Hindlimb muscle (tissue), 1 donor: ENCODE results near the gene MRPS34. TPM values are rescaled to one million over a fixed set of nuclear protein-coding genes. Genes with fewer than 3 reads are reported as not detected.

Experiments used
- DNase-seq: peaks from one replicate; pipeline ENCODE4 v3.0.0-alpha.2; 2013
- polyA plus RNA-seq: library from polyadenylated mRNA; unstranded; fragments of 120-200 nt; gene quantifications from one replicate; pipeline ENCODE4 v1.2.1, GENCODE V29; 2013; ENCODE audit not compliant: insufficient read length

Gene MRPS34
- polyA plus RNA-seq, 1 donor: 45.8 TPM

DNA sequence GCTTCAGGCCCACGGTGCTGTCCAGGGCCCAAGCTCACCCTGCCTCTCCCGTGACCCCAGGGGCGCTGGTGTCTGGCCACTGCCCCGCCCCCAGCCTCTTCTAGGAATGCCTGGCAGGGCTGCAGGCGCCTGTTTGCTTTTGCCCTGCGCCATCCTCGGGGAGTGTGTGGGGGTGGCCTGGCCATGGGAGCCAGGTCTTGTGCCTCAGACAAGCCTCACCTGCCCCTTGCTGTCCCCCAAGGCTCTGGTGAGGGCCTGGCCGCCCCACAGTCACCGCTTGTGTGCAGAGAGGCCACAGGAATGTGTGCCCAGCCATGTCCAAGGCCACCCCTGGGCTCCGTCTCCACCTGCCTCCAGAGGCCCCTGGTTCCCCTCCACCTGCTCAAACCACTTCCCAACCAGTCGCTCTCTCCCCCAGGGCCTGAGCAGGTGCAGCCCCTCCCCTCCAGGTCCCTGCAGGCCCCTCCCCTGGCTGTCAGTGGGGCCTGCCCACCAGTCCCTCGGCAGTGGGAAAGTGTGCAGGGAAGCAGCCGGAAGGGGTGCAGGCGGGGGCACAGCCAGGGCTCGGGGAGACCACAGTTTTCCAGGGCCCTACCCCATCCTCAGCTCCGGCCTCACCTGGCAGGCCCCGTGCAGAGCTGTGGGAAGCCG, 21.4 kb upstream of the MRPS34 start:
- no peak for DNase-seq

- DNase-seq: no peak
Measured at GRCh38 chr16:1793578-1794220, 20.8 kb upstream of the MRPS34 start, which contains the start of gene IGFALS. Gene IGFALS, minus strand, starts transcription at chr16:1793705. Its CDS starts 53 bp downstream, at chr16:1793652.

GRCh38 chr16:1792836-1793577, 20.1 kb upstream of the MRPS34 start:
- no peak for DNase-seq

GRCh38 chr16:1791943-1792812, 19.2 kb upstream of the MRPS34 start:
- no peak for DNase-seq

DNA sequence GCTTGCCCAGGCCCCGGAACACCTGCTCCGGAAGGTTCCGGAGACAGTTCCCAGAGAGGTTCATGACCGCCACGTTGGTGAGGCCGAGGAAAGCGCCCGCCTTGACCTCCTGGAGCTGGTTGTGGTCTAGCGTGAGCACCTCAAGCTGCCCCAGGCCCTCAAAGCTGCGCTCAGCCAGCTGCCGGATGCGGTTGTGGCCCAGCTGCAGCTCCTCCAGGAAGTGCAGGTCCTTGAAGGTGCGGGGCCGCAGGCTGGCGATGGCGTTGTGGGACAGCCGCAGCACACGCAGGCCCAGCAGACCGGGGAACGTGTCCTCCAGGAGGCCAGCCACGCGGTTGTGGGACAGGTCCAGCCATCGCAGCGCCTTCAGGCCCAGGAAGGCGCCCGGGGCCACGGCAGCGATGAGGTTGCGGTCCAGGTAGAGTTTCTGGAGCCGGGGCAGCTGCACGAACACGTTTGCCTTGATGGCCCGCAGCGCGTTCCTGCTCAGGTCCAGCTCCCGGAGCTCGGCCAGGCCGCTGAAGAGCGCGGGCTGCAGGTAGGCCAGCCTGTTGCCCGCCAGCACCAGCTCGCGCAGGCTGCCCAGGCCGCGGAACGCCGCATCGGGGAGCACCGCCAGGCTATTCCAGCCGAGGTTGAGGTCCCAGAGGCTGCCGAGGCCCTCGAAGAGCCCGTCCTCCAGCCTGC, 18.5 kb upstream of the MRPS34 start:
- DNase-seq: no peak

DNA sequence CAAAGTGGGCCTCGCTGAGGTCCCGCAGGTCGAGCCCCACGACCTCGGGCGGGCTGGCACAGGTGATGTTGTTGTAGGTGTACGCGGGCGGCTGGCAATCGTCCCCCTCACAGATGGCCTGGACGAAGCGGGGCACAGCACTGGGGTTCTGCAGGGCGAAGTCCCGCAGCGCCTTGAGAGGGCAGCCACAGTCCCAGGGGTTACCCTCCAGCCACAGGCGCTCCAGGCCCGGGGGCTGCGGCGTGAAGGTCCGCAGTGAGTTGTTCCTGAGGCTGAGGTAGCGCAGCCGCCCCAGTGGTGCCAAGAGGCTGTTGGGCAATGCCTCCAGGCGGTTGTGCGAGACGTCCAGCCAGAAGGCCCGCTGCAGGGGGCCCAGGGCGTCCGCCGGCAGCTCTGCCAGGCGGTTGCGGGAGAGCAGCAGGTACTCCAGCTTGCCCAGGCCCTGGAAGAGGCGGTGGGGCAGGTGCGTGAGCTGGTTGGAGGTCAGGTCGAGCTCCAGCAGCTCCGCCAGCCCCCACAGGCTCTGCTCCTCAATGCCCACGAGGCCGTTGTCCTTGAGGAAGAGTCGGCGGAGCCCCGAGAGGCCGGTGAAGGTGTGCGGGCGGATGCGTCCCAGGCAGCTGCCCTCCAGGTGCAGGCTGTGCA, 17.8 kb upstream of the MRPS34 start:
- DNase-seq: no peak

DNA sequence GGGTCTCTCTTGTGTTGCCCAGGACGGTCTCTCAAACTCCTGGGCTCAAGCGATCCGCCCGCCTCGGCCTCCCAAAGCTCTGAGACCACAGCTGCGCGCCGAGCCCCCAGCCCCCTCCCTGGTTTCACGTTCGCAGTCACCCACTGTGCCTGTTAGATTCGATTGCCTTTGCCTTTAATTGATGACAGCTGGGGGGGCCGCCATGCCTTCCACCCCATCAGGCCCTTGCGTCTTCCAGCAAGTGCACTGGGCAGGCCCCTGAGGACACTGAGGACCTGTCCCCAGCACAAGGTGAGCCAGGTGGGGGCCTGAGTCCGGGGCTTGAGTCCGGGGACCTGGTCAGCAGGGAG, 17.3 kb upstream of the MRPS34 start:
- no peak for DNase-seq

GRCh38 chr16:1789643-1790045, 16.7 kb upstream of the MRPS34 start:
- no peak for DNase-seq

- no peak for DNase-seq
Measured at GRCh38 chr16:1788708-1789100, 15.8 kb upstream of the MRPS34 start.

DNA sequence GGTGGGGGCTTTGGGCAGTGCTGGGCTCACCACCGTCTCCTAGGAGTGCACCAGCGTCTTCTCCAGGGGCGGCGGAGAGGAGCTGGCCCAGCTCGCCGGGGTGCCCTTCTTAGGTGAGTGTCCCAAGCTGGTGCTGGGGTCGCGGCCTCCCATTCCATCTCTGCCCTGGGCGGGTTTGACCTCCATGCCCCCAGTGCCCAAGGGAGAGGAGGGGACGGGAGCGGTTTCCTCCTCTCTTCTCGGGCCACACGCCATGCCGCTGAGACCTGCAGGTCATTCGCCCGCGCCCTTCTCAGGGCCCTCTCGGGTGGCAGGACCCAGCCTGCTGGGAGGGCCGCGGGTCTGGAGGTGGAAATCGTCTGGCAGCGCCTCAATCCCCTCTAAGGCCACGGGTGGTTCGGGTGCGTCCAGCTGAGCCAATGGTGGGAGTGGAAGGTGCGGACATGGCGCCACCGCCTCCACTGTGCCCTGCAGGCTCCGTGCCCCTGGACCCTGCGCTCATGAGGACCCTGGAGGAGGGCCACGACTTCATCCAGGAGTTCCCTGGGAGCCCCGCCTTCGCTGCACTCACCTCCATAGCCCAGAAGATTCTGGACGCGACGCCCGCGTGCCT, 15.3 kb upstream of the MRPS34 start:
- DNase-seq: no peak

- no peak for DNase-seq
Measured at GRCh38 chr16:1787322-1788094, 14.6 kb upstream of the MRPS34 start.

GRCh38 chr16:1787056-1787321, 14.1 kb upstream of the MRPS34 start:
- no peak for DNase-seq

- DNase-seq: no peak
Measured at GRCh38 chr16:1786242-1787055, 13.5 kb upstream of the MRPS34 start.

- no peak for DNase-seq
Measured at GRCh38 chr16:1785846-1786170, 12.9 kb upstream of the MRPS34 start.

- no peak for DNase-seq
Measured at GRCh38 chr16:1784977-1785845, 12.3 kb upstream of the MRPS34 start.

- peak; percentile 100 for DNase-seq
Measured at GRCh38 chr16:1782408-1783264, 9.7 kb upstream of the MRPS34 start, which contains the start of the genes NUBP2 and SPSB3. Gene NUBP2, plus strand, starts transcription at chr16:1782960. Its CDS starts 61 bp downstream, at chr16:1783021. Gene SPSB3, minus strand, starts transcription at chr16:1782571. Its CDS starts 1,088 bp downstream, at chr16:1781483.

DNA sequence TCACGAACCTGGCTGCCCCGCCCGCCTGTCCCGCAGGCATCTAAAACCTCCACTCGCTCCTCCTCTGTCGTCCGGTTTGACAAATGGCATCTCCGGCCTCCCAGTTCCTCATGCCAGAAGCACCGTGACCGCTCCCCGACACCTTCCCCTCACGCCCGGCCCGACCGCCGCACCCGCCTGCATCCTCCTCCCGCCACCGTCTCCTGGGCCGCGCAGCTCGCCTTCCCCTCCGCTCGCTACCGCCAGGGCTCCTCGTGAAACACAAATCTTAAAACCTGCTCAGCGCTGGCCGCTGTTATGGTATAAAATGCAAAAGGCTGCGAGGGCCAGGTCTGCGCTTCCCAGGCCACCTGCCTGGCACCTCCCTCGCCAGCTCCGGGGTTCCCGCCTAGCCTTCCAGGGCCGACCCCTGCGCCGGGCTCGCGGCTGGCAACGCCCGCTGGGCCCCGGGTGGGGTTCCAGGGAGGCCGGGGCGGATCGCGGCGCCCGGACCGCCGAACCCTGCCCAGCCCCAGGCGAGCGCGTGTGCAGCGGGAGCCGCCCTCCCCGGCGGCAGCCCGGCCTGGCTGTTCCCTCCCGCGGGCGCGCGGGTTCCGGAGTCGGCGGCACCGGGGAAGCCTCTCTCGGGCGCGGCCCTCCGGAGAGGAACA, 8.9 kb upstream of the MRPS34 start:
- no peak for DNase-seq
